HepG2 (cell line): Measurements from ENCODE around the gene GLE1. TPM values are rescaled to one million over a fixed set of nuclear protein-coding genes. Genes with fewer than 3 reads are reported as not detected.

Source experiments
- ATAC-seq: fragments of 200-7000 bp; cut with Tn5 transposase; 3 replicates; pipeline ENCODE4 v1.9.1; 2020; ENCODE audit warnings: mild to moderate bottlenecking, moderate library complexity
- BruUV-seq: library from RNA; stranded (reverse); fragments of 400-500 nt; replicated peaks from 2 replicates; lab custom pipeline; 2021; lab: Mats Ljungman, UMichigan
- CTCF ChIA-PET: fragments of 300-600 bp; formaldehyde crosslinking; extraction: SDS; loops from one replicate; lab custom pipeline; 2021; ENCODE audit warnings: low total read pairs, inconsistent platforms, low intra/inter-chr PET ratio; lab: Yijun Ruan, JAX
- POLR2A ChIA-PET: fragments of 350-600 bp; sonication (Branson Sonifier 250); formaldehyde crosslinking; loops from one replicate; lab custom pipeline; 2020; ENCODE audit warnings: antibody characterized with exemption, inconsistent platforms; lab: Yijun Ruan, JAX
- DNase-seq: peaks from one replicate; pipeline ENCODE4 v3.0.0-alpha.2; 2015; ENCODE audit warnings: low spot score
- FAIRE-seq: peaks from 3 replicates; lab custom pipeline; 2011; peaks lifted over from hg19 to GRCh38; lab: Jason Lieb, UNC
- H2AFZ ChIP-seq: one replicate; pipeline ENCODE4 v1.6.1; 2011; ENCODE audit warnings: low read length, inconsistent platforms
- H3K27ac ChIP-seq: fragments of 300-600 bp; 3 replicates; pipeline ENCODE4 v1.8.0; 2011; ENCODE audit warnings: mixed run types, mild to moderate bottlenecking, mixed read lengths, low read length, inconsistent platforms; ENCODE audit not compliant: insufficient read depth; ENCODE audit errors: extremely low read length
- H3K27me3 ChIP-seq, 2 experiments: fragments of 200-600 bp in 1 of 2; 2 replicates in 1 of 2; 3 replicates in 1 of 2; pipeline versions ENCODE4 v1.6.0 to v1.8.0; 2011; ENCODE audit warnings: low read length in 2 of 2, mild to moderate bottlenecking in 2 of 2, moderate library complexity in 2 of 2, inconsistent platforms in 1 of 2; ENCODE audit not compliant: insufficient read depth in 2 of 2, control insufficient read depth in 1 of 2
- H3K36me3 ChIP-seq, 2 experiments: fragments of 200-600 bp in 1 of 2; replicated peaks in 1 of 2; 2 replicates in 1 of 2; 3 replicates in 1 of 2; pipeline versions ENCODE4 v1.5.1 to v1.8.0; 2011; ENCODE audit warnings: low read length in 2 of 2, inconsistent platforms in 1 of 2; ENCODE audit not compliant: insufficient read depth in 2 of 2, control insufficient read depth in 1 of 2
- H3K4me1 ChIP-seq: 2 replicates; pipeline ENCODE4 v1.5.1; 2012; ENCODE audit warnings: low read length, inconsistent platforms; ENCODE audit not compliant: insufficient read depth
- H3K4me2 ChIP-seq: 2 replicates; pipeline ENCODE4 v1.6.0; 2011; ENCODE audit warnings: low read depth, low read length, inconsistent platforms
- H3K4me3 ChIP-seq, 3 experiments: fragments of 200-600 bp in 1 of 3; sonication (generic), shearing (Covaris generic) in 1 of 3; replicated peaks in 1 of 3; 2 replicates each; pipeline ENCODE4 v1.5.1; 2011 to 2016; ENCODE audit warnings: low read length in 3 of 3, inconsistent platforms in 2 of 3, low read depth in 2 of 3, mild to moderate bottlenecking in 2 of 3, control low read depth in 1 of 3, mixed read lengths in 1 of 3; ENCODE audit not compliant: insufficient read depth in 1 of 3
- H3K79me2 ChIP-seq: one replicate; pipeline ENCODE4 v1.6.1; 2011; ENCODE audit warnings: low read length, inconsistent platforms; ENCODE audit not compliant: insufficient read depth
- H3K9ac ChIP-seq: 2 replicates; pipeline ENCODE4 v1.6.0; 2011; ENCODE audit warnings: mild to moderate bottlenecking, low read depth, low read length, inconsistent platforms; ENCODE audit not compliant: insufficient read depth
- H3K9me3 ChIP-seq: 2 replicates; pipeline ENCODE4 v1.5.1; 2012; ENCODE audit warnings: mild to moderate bottlenecking, low read length
- H4K20me1 ChIP-seq: 2 replicates; pipeline ENCODE4 v1.6.0; 2011; ENCODE audit warnings: inconsistent platforms, mild to moderate bottlenecking, low read length, moderate library complexity; ENCODE audit not compliant: insufficient read depth
- CEBPZ ChIP-seq: IDR thresholded peaks from 2 replicates; pipeline ENCODE4 v1.6.1; 2012; ENCODE audit warnings: low read length, improper control_type of control experiment
- GTF2F1 ChIP-seq: fragments of 150-350 bp; IDR thresholded peaks from 2 replicates; pipeline ENCODE4 v1.6.1; 2014; ENCODE audit warnings: low read length
- HOMEZ ChIP-seq: IDR thresholded peaks from 2 replicates; pipeline ENCODE4 v1.6.1; 2016; ENCODE audit warnings: low read depth
- ISX ChIP-seq: sonication (generic); formaldehyde crosslinking; conservative IDR thresholded peaks from 2 replicates; pipeline ENCODE4 v1.5.0; 2020; ENCODE audit warnings: missing genetic modification reagents
- MBNL3 ChIP-seq: fragments of 250-450 bp; sonication (Bioruptor Pico); conservative IDR thresholded peaks from 2 replicates; pipeline ENCODE4 v1.8.0; 2022; ENCODE audit warnings: mild to moderate bottlenecking, inconsistent platforms
- MIER3 ChIP-seq: IDR thresholded peaks from 2 replicates; pipeline ENCODE4 v1.6.1; 2016; ENCODE audit warnings: missing compliant biosample characterization, borderline replicate concordance
- MZF1 ChIP-seq: sonication (generic); formaldehyde crosslinking; IDR thresholded peaks from 2 replicates; pipeline ENCODE4 v1.8.1; 2023; ENCODE audit warnings: mild to moderate bottlenecking, missing genetic modification reagents, borderline replicate concordance
- NFKB2 ChIP-seq: sonication (generic); formaldehyde crosslinking; IDR thresholded peaks from 2 replicates; pipeline ENCODE4 v1.4.0; 2020; ENCODE audit warnings: missing genetic modification reagents, borderline replicate concordance
- SP2 ChIP-seq: sonication (generic); formaldehyde crosslinking; IDR thresholded peaks from 2 replicates; pipeline ENCODE4 v1.5.1; 2020; ENCODE audit warnings: mild to moderate bottlenecking, missing genetic modification reagents
- TAF1 ChIP-seq: sonication (generic); formaldehyde crosslinking; IDR thresholded peaks from 2 replicates; pipeline ENCODE4 v1.4.0; 2020; ENCODE audit warnings: missing genetic modification reagents
- THAP8 ChIP-seq: sonication (generic); formaldehyde crosslinking; IDR thresholded peaks from 2 replicates; pipeline ENCODE4 v1.5.1; 2020; ENCODE audit warnings: missing genetic modification reagents, mild to moderate bottlenecking, borderline replicate concordance
- ZMYM2 ChIP-seq: sonication (generic); formaldehyde crosslinking; IDR thresholded peaks from 2 replicates; pipeline ENCODE4 v1.8.0; 2022; ENCODE audit warnings: mild to moderate bottlenecking, missing genetic modification reagents
- ZNF260 ChIP-seq: sonication (generic); formaldehyde crosslinking; IDR thresholded peaks from 2 replicates; pipeline ENCODE4 v1.4.0; 2020; ENCODE audit warnings: missing genetic modification reagents, low read depth, mild to moderate bottlenecking, borderline replicate concordance
- ZNF451 ChIP-seq: sonication (generic); formaldehyde crosslinking; IDR thresholded peaks from 2 replicates; pipeline ENCODE4 v1.5.0; 2020; ENCODE audit warnings: mild to moderate bottlenecking, missing genetic modification reagents
- ZNF546 ChIP-seq: sonication (generic); formaldehyde crosslinking; conservative IDR thresholded peaks from 2 replicates; pipeline ENCODE4 v1.8.1; 2023; ENCODE audit warnings: mild to moderate bottlenecking, missing genetic modification reagents
- WGBS: methylation state at CpG from one replicate; pipeline ENCODE4 v1.1.6; 2017; ENCODE audit warnings: low lambda C conversion rate; 5-methylcytosine and 5-hydroxymethylcytosine counted together
- in situ Hi-C: cut with HindIII; loops from 2 replicates; pipeline ENCODE4 v1.10.0; 2017; ENCODE audit warnings: low pct_unique_long_range_greater_than_20kb; ENCODE audit not compliant: extremely low pct_ligation_motif_present
- intact Hi-C: fragments of 100-400 bp; cut with micrococcal nuclease; formaldehyde crosslinking; loops from one replicate; pipeline ENCODE4 v1.10.0; 2022; ENCODE audit not compliant: unreplicated experiment
- polyA plus RNA-seq, 8 experiments: library from polyadenylated mRNA; depleted of rRNA in 3 of 8; stranded (reverse) in 7 of 8; unstranded in 1 of 8; fragments of >200 nt; fragmentation: Illumina TruSeq in 4 of 8; extraction: Trizol in 4 of 8; gene quantifications; 2 replicates each; pipeline versions ENCODE4 v1.2.1 to v1.2.3, GENCODE V29; 2011 to 2016; ENCODE audit warnings: low read depth in 4 of 8, missing spikeins in 1 of 8, mixed read lengths in 1 of 8; ENCODE audit not compliant: insufficient read depth in 1 of 8
- total RNA-seq, 5 experiments: library from RNA; depleted of rRNA; stranded (reverse); fragments of >200 nt; fragmentation: Illumina TruSeq; extraction: Trizol; gene quantifications; 2 replicates each; pipeline ENCODE4 v1.2.3, GENCODE V29; 2016; ENCODE audit warnings: low read depth in 1 of 5

Gene GLE1
- total and polyA plus RNA-seq, 2 of the 13 experiments (the other 11 are each of a cell fraction or from before 2014, with no cell fraction given), result 14.7 to 28.8 TPM

- TF ChIP-seq CEBPZ, result no peak
- TF ChIP-seq ZNF451 (CRISPR knock-in tag), result no peak
- no peak for TF ChIP-seq MBNL3 (CRISPR knock-in tag)
- TF ChIP-seq ISX (CRISPR knock-in tag), result no peak
- TF ChIP-seq ZNF260, result no peak
- TF ChIP-seq TAF1 (CRISPR knock-in tag), result no peak
- TF ChIP-seq GTF2F1, result no peak
- no peak for TF ChIP-seq THAP8 (CRISPR knock-in tag)
- no peak for TF ChIP-seq ZMYM2 (CRISPR knock-in tag)
- TF ChIP-seq MIER3 (CRISPR knock-in tag), result no peak
- no peak for TF ChIP-seq MZF1
- no peak for TF ChIP-seq HOMEZ (CRISPR knock-in tag)
- TF ChIP-seq SP2 (CRISPR knock-in tag), result no peak
- no peak for TF ChIP-seq NFKB2 (CRISPR knock-in tag)
- TF ChIP-seq ZNF546 (CRISPR knock-in tag), result no peak
- ATAC-seq (no peak), DNase-seq (no peak), FAIRE-seq (no peak)
- no peak overlapping the region for H3K4me3 ChIP-seq
- peaks cover 13 to 49% of the 10 kb centered on the region in 2 experiments for H3K36me3 ChIP-seq
- H3K9me3 ChIP-seq, result no peaks in the 10 kb centered on the region
- H4K20me1 ChIP-seq, result no peaks in the 10 kb centered on the region
- no peak overlapping the region for H2AFZ ChIP-seq
- in situ Hi-C loops, result no loop called here
- no peak overlapping the region for H3K27ac ChIP-seq
- no peaks in the 10 kb centered on the region for H3K4me1 ChIP-seq
- ChIA-PET POLR2A (no interaction called here), CTCF (no interaction called here)
- no peak overlapping the region for H3K4me2 ChIP-seq
- BruUV-seq, result no TSS peak
- H3K27me3 ChIP-seq, result no peaks in the 10 kb centered on the region
- intact Hi-C loops, result no loop called here
- WGBS, result 96% methylated on average over 15 of the region's 15 CpGs
- no peak overlapping the region for H3K9ac ChIP-seq
- no peaks in the 10 kb centered on the region for H3K79me2 ChIP-seq
Observed at GRCh38 chr9:128528445-128529160, 24.1 kb downstream of the GLE1 start.
